Suppressor macrophage treated with lipopolysaccharide for 4 hours (primary cell): ENCODE data around the gene DENND1B.
"Not testable (repeated sequence)": the region's sequence is repeated elsewhere in the genome, so short reads cannot be mapped to it uniquely, and the experiment has no call there.

Source experiments
- DNase-seq: peaks from one replicate; pipeline ENCODE4 v3.0.0-alpha.2; 2020

DENND1B gene

DNA sequence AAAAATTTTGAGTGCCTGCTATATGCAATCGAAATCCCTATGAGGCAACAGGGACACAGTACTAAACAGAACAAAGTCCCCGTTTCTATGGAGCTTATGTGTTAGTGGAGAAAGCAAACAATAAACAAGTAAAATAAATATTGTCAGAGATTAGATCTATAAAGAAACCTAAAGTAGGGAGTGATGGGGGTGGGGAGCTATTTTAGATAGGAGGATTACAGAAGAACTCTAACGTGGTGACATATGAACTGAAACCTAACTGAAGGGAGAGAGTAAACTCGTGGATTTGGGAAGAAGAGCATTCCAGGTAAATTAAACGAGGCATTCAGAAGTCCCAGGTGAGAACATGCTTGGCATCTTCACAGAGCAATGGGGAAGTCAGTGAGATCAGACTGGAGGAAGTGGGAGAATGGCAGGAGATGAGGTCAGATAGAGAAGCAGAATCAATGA, 154.5 kb downstream of the DENND1B start:
- DNase-seq, result no peak

- DNase-seq, result peak; percentile 22
Measured at GRCh38 chr1:197619008-197619640, 156.2 kb downstream of the DENND1B start.

DNA sequence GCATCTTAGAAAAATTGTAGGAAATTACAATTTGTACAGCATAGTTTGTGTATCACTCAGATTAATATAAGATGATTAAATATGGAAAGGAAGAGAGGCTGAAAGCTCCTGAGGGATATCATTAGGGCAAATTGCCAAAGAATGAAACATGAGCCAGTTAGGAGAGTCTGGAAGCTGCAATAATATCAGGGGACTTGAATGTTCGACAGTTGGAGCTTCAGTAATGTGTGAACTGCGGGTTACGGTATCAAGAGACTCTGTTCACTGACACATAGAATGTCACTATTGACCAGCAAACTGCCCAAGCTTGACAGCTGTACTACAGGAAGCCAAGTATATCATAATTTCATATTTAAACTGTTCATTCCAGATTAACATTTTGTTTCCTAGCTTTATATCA, 157.2 kb downstream of the DENND1B start:
- no peak for DNase-seq

GRCh38 chr1:197615693-197616011, 159.6 kb downstream of the DENND1B start:
- no peak for DNase-seq

DNA sequence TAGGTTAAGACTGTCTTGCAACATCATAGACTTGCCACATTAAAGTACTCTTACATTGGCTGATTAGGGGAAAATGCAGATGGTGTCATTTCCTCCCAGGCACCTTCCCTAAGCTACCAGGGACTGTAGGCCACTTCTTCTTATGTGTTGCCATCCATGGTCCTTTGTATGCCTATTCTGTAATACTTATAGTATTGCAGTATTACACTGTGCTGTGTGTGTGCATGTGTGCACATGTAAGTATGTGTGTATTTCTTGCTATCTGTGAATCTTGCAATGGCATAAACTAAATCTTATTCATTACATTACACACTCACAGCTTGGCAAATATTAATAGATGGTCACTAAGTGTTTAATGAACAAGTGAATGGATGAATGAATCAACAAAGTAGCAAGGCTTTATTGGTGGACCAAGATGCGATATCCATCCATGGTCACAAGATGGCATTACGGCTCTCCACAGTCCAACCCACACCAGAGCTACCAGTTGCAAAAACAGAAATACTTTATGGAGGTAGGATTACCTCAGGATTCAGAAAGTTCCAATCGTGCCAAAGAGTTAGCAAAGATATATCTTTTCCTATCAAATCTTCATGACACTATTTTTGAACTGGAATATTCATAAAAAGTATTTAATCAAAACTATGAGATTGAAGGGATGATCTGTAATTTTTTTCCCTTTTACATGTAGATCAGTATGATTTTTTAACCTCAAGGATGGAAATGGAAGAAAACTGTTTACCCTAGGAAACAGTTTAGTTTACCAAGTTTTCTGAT, 160.2 kb downstream of the DENND1B start:
- DNase-seq, result peak; percentile 36

DNA sequence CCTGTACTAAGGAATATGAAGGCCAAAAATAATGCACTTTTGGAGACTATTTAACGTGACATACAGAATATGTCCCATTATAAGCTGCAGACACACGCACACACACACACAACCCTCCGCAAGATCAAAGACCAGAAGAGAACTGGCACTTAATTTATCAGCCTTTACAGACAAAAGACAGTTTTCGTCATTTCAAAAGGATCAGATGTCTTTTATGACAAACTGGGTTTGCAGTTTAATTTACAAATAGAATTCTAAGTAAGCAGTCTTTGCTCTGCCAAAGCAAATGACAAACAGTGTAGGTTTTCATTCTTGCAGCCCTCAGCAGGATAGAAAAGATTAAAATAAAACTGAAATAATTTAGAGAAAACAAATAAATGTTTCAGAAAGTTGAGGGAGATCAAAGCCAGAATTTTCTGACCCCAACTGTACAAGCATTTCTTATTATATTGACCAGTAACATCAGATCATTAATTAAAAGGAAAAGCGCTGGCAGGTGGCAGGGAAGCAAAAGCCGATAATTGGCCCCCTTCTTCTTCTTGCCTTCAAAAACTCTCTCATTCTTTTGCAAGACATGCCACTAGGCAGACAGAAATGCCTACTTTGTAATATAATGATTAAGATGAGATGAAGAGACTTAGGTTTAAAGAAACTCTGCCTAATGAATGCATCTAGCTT, 169.0 kb downstream of the DENND1B start:
- DNase-seq, result no peak

GRCh38 chr1:197604302-197604701, 171.0 kb downstream of the DENND1B start:
- DNase-seq, result no peak

GRCh38 chr1:197600751-197601150, 174.5 kb downstream of the DENND1B start:
- no peak for DNase-seq

GRCh38 chr1:197599789-197600188, 175.5 kb downstream of the DENND1B start:
- no peak for DNase-seq

DNA sequence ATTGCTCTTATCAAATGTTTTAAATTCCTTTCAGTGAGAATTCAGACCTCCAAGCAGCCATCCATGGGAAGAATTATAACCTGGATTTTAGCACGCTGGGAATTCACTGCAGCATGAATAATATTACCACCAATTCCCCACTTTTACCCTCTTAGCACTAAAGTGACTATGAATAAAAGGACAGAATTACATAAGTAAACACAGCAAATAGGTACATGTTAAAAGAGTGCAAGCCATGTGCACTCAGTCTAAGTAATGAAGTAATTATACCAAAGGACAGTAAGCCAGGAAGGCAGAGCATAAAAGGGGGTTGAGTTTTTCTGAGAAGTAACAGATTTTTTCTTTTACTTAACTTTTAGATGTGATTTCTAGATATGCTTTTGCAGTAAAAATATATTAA, 176.3 kb downstream of the DENND1B start:
- no peak for DNase-seq

- DNase-seq, result no peak
Measured at GRCh38 chr1:197595304-197595904, 179.9 kb downstream of the DENND1B start.

GRCh38 chr1:197590687-197591086, 184.6 kb downstream of the DENND1B start:
- DNase-seq, result no peak

GRCh38 chr1:197585809-197586208, 189.5 kb downstream of the DENND1B start:
- no peak for DNase-seq

GRCh38 chr1:197577580-197577979, 197.7 kb downstream of the DENND1B start:
- DNase-seq, result no peak

DNA sequence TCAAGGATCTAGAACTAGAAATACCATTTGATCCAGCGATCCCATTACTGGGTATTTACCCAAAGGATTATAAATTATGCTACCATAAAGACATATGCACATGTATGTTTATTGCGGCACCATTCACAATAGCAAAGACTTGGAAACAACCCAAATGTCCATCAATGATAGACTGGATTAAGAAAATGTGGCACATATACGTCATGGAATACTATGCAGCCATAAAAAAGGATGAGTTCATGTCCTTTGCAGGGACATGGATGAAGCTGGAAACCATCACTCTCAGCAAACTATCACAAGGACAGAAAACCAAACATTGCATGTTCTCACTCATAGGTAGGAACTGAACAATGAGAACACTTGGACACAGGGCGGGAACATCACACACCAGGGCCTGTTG, 199.7 kb downstream of the DENND1B start:
- DNase-seq, result not testable (repeated sequence)

- no peak for DNase-seq
Measured at GRCh38 chr1:197572169-197572568, 203.1 kb downstream of the DENND1B start.

DNA sequence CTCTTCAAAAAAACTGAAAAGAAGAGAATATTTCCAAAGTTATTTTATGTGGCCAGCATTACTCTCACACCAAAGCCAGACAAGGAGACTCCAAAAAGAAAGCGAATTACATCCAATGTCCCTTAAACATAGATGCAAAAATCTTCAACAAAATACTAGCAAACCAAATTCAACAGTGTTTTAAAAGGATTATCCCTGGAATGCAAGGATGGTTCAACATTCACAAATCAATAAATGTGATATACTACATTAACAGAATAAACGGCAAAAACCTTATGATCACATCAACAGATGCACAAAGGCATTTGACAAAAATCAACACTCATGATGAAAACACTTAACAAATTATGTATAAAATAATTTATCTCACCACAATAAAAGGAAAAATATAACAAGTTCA, 207.8 kb downstream of the DENND1B start:
- DNase-seq, result no peak

GRCh38 chr1:197561041-197561440, 214.2 kb downstream of the DENND1B start:
- no peak for DNase-seq

GRCh38 chr1:197559655-197560054, 215.6 kb downstream of the DENND1B start:
- no peak for DNase-seq

DNA sequence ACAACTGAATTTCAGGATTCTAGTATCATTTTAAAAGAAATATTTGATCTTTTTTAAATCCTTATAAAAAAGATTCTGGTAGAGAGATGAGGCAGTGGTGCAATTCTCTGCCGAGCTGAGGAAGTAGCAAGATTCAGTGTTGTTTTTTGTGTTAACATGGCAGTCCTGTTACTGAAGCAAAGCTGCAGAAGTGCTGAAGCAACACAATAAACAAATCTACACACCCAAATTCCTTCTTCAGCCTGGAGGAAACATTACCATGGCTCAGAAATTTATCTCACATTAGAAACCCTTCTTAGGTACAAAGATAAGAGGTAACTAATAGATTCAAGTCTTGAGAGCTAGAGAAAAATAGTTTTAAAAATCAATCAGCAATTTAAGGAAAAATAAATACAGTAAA, 216.0 kb downstream of the DENND1B start:
- DNase-seq, result no peak

DNA sequence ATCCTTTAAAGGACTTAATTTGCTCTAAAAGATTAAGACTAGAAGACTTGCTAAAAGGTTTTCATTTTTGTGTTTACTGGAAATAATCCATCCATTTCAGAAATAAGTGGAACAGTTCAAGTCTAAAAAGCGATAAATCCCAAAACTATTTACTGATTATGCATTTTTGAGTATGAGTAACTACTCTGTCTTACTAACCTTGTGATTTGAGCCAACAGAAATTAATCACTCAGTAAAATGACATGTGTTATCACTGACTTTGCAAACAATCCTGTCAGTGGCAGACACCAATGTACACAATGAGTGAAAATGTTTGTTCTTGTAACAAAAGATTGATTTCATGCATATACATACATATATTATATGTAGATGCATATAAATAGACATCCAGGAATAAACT, 218.0 kb downstream of the DENND1B start:
- peak; percentile 1 for DNase-seq

DNA sequence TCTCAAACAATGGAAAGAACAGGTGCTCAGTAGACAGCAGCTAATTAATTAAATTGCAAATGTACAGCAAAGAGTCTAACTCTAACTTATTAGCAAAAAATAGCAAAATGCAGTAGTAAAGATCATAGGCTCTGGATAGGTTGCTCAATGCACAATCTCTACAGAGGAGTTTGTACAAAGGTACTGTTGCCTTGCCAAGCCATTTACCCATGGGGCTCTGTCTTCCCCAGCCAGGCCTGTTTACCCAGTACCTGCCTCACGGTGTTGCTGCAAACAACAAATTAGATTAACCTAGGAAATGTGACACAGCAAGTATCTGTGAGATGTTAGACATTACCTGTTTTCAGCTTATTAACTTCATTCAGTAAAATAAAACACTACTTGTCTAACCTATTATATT, 222.0 kb downstream of the DENND1B start:
- no peak for DNase-seq

GRCh38 chr1:197546989-197547388, 228.3 kb downstream of the DENND1B start:
- no peak for DNase-seq

DNA sequence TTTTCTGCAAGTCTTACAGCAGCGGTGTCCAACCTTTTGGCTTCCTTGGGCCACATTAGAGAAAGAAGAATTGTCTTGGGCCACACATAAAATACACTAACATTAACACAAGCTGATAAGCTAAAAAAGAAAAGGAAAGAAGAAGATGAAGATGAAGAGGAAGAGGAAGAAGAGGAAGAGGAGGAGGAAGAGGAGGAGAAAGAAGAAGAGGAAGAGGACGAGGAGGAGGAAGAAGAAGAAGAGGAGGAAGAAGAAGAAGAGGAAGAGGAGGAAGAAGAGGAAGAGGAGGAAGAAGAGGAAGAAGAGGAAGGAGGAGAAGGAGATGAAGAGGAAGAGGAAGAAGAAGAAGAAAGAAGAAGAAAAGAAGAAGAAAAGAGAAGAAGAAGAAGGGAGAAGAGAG, 230.7 kb downstream of the DENND1B start:
- DNase-seq, result no peak
